Liver (tissue), 9 donors: ENCODE results near the gene CTDSP2. TPM values are rescaled to one million over a fixed set of nuclear protein-coding genes. Genes with fewer than 3 reads are reported as not detected.
A peak's percentile ranks its signal among the peaks of the same experiment; 100 is the strongest.

Source experiments
- DNase-seq: peaks from one replicate; pipeline ENCODE4 v3.0.0-alpha.2; 2017; ENCODE audit warnings: low spot score
- H3K27ac ChIP-seq, 2 donors: one replicate each; pipeline ENCODE4 v1.7.0; 2013; ENCODE audit warnings: inconsistent platforms in 2 of 2, low read length in 2 of 2, control low read depth in 1 of 2, low read depth in 1 of 2, mild to moderate bottlenecking in 1 of 2
- H3K27me3 ChIP-seq, 4 donors: one replicate each; pipeline versions ENCODE4 v1.6.1 to v1.7.0; 2013; ENCODE audit warnings: low read length in 3 of 4, inconsistent platforms in 1 of 4, mild to moderate bottlenecking in 1 of 4, moderate library complexity in 1 of 4; ENCODE audit not compliant: control insufficient read depth in 4 of 4, insufficient read depth in 4 of 4
- H3K36me3 ChIP-seq, 4 donors: one replicate each; pipeline versions ENCODE4 v1.6.1 to v1.7.0; 2013; ENCODE audit warnings: low read length in 3 of 4, mild to moderate bottlenecking in 3 of 4, low read depth in 1 of 4, moderate library complexity in 1 of 4; ENCODE audit not compliant: control insufficient read depth in 4 of 4, insufficient read depth in 3 of 4
- H3K4me1 ChIP-seq, 4 donors: one replicate each; pipeline versions ENCODE4 v1.6.1 to v1.7.0; 2013; ENCODE audit warnings: low read length in 3 of 4, mild to moderate bottlenecking in 3 of 4, moderate library complexity in 1 of 4; ENCODE audit not compliant: control insufficient read depth in 4 of 4, insufficient read depth in 4 of 4
- H3K4me3 ChIP-seq, 3 donors: one replicate each; pipeline versions ENCODE4 v1.6.1 to v1.7.0; 2013; ENCODE audit warnings: low read length in 3 of 3, control low read depth in 1 of 3, low read depth in 1 of 3, mild to moderate bottlenecking in 1 of 3
- H3K9ac ChIP-seq, 2 donors: one replicate each; pipeline ENCODE4 v1.7.0; 2013; ENCODE audit warnings: low read length in 2 of 2, mild to moderate bottlenecking in 2 of 2, moderate library complexity in 2 of 2, control low read depth in 1 of 2, low read depth in 1 of 2
- H3K9me3 ChIP-seq, 4 donors: one replicate each; pipeline versions ENCODE4 v1.6.1 to v1.7.0; 2013; ENCODE audit warnings: low read length in 3 of 4; ENCODE audit not compliant: control insufficient read depth in 4 of 4
- ATF3 ChIP-seq: IDR thresholded peaks from 2 replicates; pipeline ENCODE4 v1.6.1; 2016; ENCODE audit warnings: antibody characterized with exemption
- CTCF ChIP-seq: fragments of 150-350 bp; IDR thresholded peaks from 2 replicates; pipeline ENCODE4 v1.5.1; 2017; ENCODE audit warnings: improper control_type of control experiment, low read depth, low read length; ENCODE audit not compliant: missing input control
- EGR1 ChIP-seq, 2 donors: IDR thresholded peaks; 2 replicates each; pipeline ENCODE4 v1.6.1; 2016 to 2018; ENCODE audit warnings: antibody characterized with exemption in 2 of 2, low read depth in 2 of 2
- FOXA1 ChIP-seq: IDR thresholded peaks from 2 replicates; pipeline ENCODE4 v1.6.1; 2016; ENCODE audit warnings: antibody characterized with exemption
- GABPA ChIP-seq, 2 donors: IDR thresholded peaks in 1 of 2; conservative IDR thresholded peaks in 1 of 2; 2 replicates each; pipeline ENCODE4 v1.6.1; 2016; ENCODE audit warnings: antibody characterized with exemption in 2 of 2, mild to moderate bottlenecking in 1 of 2, moderate library complexity in 1 of 2
- HNF4A ChIP-seq, 2 donors: conservative IDR thresholded peaks; 2 replicates each; pipeline ENCODE4 v1.6.1; 2016; ENCODE audit warnings: antibody characterized with exemption in 2 of 2, mild to moderate bottlenecking in 2 of 2
- HNF4G ChIP-seq: IDR thresholded peaks from 2 replicates; pipeline ENCODE4 v1.6.1; 2016; ENCODE audit warnings: antibody characterized with exemption
- JUND ChIP-seq, 2 donors: IDR thresholded peaks; 2 replicates each; pipeline ENCODE4 v1.6.1; 2016; ENCODE audit warnings: antibody characterized with exemption in 2 of 2
- NR2F2 ChIP-seq: IDR thresholded peaks from 2 replicates; pipeline ENCODE4 v1.6.1; 2016; ENCODE audit warnings: antibody characterized with exemption
- RAD21 ChIP-seq, 2 donors: IDR thresholded peaks; 2 replicates each; pipeline ENCODE4 v1.6.1; 2016; ENCODE audit warnings: antibody characterized with exemption in 2 of 2, mild to moderate bottlenecking in 2 of 2
- REST ChIP-seq: IDR thresholded peaks from 2 replicates; pipeline ENCODE4 v1.6.1; 2016; ENCODE audit warnings: antibody characterized with exemption, mild to moderate bottlenecking
- RXRA ChIP-seq, 2 donors: IDR thresholded peaks; 2 replicates each; pipeline ENCODE4 v1.6.1; 2017 to 2018; ENCODE audit warnings: antibody characterized with exemption in 2 of 2, mild to moderate bottlenecking in 1 of 2
- SP1 ChIP-seq: IDR thresholded peaks from 2 replicates; pipeline ENCODE4 v1.6.1; 2018; ENCODE audit warnings: antibody characterized with exemption, mild to moderate bottlenecking
- TAF1 ChIP-seq: conservative IDR thresholded peaks from 2 replicates; pipeline ENCODE4 v1.6.1; 2016; ENCODE audit warnings: antibody characterized with exemption, mild to moderate bottlenecking
- YY1 ChIP-seq: IDR thresholded peaks from 2 replicates; pipeline ENCODE4 v1.6.1; 2016; ENCODE audit warnings: antibody characterized with exemption, mild to moderate bottlenecking
- ZBTB33 ChIP-seq: IDR thresholded peaks from 2 replicates; pipeline ENCODE4 v1.6.1; 2016; ENCODE audit warnings: antibody characterized with exemption
- WGBS: extraction: QIAGEN DNeasy Blood & Tissue Kit; methylation state at CpG from one replicate; pipeline ENCODE4 v1.1.7; 2013; 5-methylcytosine and 5-hydroxymethylcytosine counted together
- polyA plus RNA-seq, 2 donors: library from polyadenylated mRNA; stranded (reverse) in 1 of 2; unstranded in 1 of 2; fragments of 200-250 nt in 1 of 2; fragments of >200 nt in 1 of 2; fragmentation: Nextera tagmentation in 1 of 2; extraction: Ambion mirVana in 1 of 2; gene quantifications; one replicate each; pipeline versions ENCODE4 v1.2.1 to v1.2.3, GENCODE V29; 2013 to 2015
- total RNA-seq, 2 donors: library from RNA; depleted of rRNA; stranded (reverse); fragments of >200 nt; gene quantifications; one replicate each; pipeline ENCODE4 v1.2.3, GENCODE V29; 2014
- donor health status: healthy.
- donor health status: healthy.
- donor health status: healthy.
- donor health status: healthy.
- donor health status: healthy.

CTDSP2 gene
- total and polyA plus RNA-seq, 4 donors = 20.1 to 60.9 (median 43.7) TPM

- 83% methylated on average over 12 of the region's 12 CpGs for WGBS
- Histone ChIP-seq H3K27ac (no peak overlapping the region), H3K27me3 (no peaks in the 10 kb centered on the region), H3K9me3 (no peaks in the 10 kb centered on the region), H3K4me3 (peak overlapping the region; percentile 74 to 99 (median 98)), H3K9ac (peak overlapping the region; percentile 82), H3K4me1 (peaks cover 0 to 19% (median 15%) of the 10 kb centered on the region in 4 donors), H3K36me3 (peaks cover 8 to 24% (median 18%) of the 10 kb centered on the region in 4 donors)
- TF ChIP-seq RAD21 (IDR thresholded peaks at IDR 0.05) (no peak), ZBTB33 (no peak), REST (no peak), SP1 (no peak)
- DNase-seq = no peak
Observed at GRCh38 chr12:57783466-57783801, 63.1 kb downstream of the CTDSP2 start.

GRCh38 chr12:57782608-57783465 lies 63.7 kb downstream of the CTDSP2 start, which contains the start of gene TSFM:
TSFM (plus strand) TSS chr12:57782787; CDS start chr12:57782802, 15 bp downstream.
- peak within 1 kb of the TSS; percentile 74 to 99 (median 98) for H3K4me3 ChIP-seq
- peaks cover 0 to 19% (median 15%) of the 10 kb centered on the region in 4 donors for H3K4me1 ChIP-seq
- no peaks in the 10 kb centered on the region for H3K27me3 ChIP-seq
- WGBS = under 1% methylated on average over 45 of the region's 45 CpGs
- peaks cover 5 to 21% (median 17%) of the 10 kb centered on the region in 4 donors for H3K36me3 ChIP-seq
- H3K27ac ChIP-seq = peak within 1 kb of the TSS; percentile 39 to 44
- no peaks in the 10 kb centered on the region for H3K9me3 ChIP-seq
- peak within 1 kb of the TSS; percentile 82 for H3K9ac ChIP-seq
- DNase-seq = peak; percentile 99
- no peak for TF ChIP-seq NR2F2
- TF ChIP-seq FOXA1 = peak; percentile 68
- TF ChIP-seq CTCF = peak; percentile 95
- peak in 1 of 2 donors; percentile 42 for TF ChIP-seq EGR1 (IDR thresholded peaks at IDR 0.05; ENCODE audit: low read depth in 2 of 2)
- no peak for TF ChIP-seq TAF1
- peak; percentile 97 for TF ChIP-seq ZBTB33
- peak; percentile 59 to 65 for TF ChIP-seq RXRA (IDR thresholded peaks at IDR 0.05)
- peak; percentile 70 for TF ChIP-seq REST
- TF ChIP-seq HNF4A (conservative IDR thresholded peaks at IDR 0.05) = peak in 1 of 2 donors; percentile 32
- TF ChIP-seq RAD21 (IDR thresholded peaks at IDR 0.05) = peak; percentile 77 to 81
- TF ChIP-seq JUND (IDR thresholded peaks at IDR 0.05) = peak; percentile 58 to 60
- peak in 1 of 2 donors; percentile 83 for TF ChIP-seq GABPA (IDR thresholded peaks at IDR 0.05 in 1 of 2, conservative IDR thresholded peaks at IDR 0.05 in 1 of 2)
- TF ChIP-seq HNF4G = no peak
- TF ChIP-seq ATF3 = peak; percentile 95
- TF ChIP-seq YY1 = peak; percentile 91
